HFF-Myc (cell line): ENCODE measurements around the gene CREB3L2.
"Not testable (repeated sequence)": the region's sequence is repeated elsewhere in the genome, so short reads cannot be mapped to it uniquely, and the experiment has no call there.

Source experiments
- DNase-seq: peaks from one replicate; pipeline ENCODE4 v3.0.0-alpha.2; 2011; ENCODE audit warnings: low read depth; ENCODE audit errors: extremely low read depth
- H3K4me3 ChIP-seq: replicated peaks from 2 replicates; pipeline ENCODE4 v1.5.1; 2011; ENCODE audit warnings: low read depth, mild to moderate bottlenecking, control low read depth, low read length
- TF ChIP-seq, protein P1 (sequence below): IDR thresholded peaks from 2 replicates; pipeline ENCODE4 v1.5.1; 2012; ENCODE audit warnings: mild to moderate bottlenecking, low read depth, low read length, control low read depth; ENCODE audit errors: missing control alignments

The CREB3L2 gene

DNA sequence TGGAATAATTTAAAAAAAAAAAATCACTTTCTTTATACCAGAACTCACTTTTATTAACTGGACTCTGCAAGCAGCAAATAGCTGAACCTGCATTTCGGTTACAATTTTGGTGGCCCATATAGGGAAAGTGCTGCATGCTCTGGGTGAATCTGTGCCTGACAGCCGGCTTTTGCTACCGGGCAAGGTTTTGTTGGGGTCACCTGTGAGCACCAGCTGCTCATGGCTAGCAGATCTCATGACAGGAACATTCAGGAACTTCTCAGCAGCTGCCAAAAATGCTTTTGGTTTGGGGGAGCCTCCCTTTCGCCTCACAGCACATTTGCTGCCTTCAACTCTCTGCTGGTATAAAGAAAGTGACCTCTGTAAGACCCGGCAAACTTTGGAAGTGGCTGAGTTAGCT lies 13.2 kb upstream of the CREB3L2 start:
- H3K4me3 ChIP-seq, result no peak overlapping the region
- no peak for DNase-seq
- TF ChIP-seq, protein P1, sequence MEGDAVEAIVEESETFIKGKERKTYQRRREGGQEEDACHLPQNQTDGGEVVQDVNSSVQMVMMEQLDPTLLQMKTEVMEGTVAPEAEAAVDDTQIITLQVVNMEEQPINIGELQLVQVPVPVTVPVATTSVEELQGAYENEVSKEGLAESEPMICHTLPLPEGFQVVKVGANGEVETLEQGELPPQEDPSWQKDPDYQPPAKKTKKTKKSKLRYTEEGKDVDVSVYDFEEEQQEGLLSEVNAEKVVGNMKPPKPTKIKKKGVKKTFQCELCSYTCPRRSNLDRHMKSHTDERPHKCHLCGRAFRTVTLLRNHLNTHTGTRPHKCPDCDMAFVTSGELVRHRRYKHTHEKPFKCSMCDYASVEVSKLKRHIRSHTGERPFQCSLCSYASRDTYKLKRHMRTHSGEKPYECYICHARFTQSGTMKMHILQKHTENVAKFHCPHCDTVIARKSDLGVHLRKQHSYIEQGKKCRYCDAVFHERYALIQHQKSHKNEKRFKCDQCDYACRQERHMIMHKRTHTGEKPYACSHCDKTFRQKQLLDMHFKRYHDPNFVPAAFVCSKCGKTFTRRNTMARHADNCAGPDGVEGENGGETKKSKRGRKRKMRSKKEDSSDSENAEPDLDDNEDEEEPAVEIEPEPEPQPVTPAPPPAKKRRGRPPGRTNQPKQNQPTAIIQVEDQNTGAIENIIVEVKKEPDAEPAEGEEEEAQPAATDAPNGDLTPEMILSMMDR, result no peak

DNA sequence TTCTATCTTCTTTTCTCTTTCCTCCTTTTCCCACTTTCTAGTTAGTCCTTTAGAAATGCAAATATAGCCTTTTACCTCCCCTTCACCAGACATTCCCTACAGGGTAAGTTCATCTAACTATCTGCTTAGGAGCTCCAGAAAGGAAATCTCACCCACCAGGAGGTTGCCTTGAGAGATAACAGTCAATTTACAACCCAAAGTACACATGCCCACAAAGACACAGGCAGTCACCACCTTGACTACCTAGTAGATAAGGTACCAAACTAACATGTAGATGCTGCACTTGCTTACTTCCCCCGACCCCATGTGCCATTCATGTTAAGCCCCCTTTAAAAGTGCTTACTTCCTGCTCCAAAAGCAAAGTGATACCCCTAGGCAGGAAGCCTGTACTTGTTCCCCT lies 12.8 kb upstream of the CREB3L2 start:
- H3K4me3 ChIP-seq, result no peak overlapping the region
- TF ChIP-seq, protein P1, result no peak
- DNase-seq, result no peak

- not testable (repeated sequence) for DNase-seq, H3K4me3 ChIP-seq
Measured at GRCh38 chr7:138014201-138014600, 12.3 kb upstream of the CREB3L2 start.

DNA sequence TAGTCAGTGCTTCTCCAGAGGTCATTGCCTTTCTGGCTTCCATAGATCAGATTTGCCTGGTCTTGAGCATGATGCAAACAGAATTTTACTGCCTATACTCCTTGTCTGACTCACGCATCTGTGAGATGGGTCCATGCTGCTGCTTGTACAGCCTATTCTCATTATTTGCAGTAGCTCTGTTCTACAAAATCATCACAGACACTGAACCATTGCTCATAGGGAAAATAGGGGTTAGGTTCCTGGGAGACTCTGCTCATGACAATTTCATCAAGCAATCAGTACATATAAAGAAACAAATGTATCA lies 7.4 kb upstream of the CREB3L2 start:
- DNase-seq, result no peak
- TF ChIP-seq, protein P1, result no peak
- H3K4me3 ChIP-seq, result no peak overlapping the region

GRCh38 chr7:138008588-138009349 lies 6.9 kb upstream of the CREB3L2 start:
- DNase-seq, result no peak
- TF ChIP-seq, protein P1, result peak; percentile 85
- H3K4me3 ChIP-seq, result no peak overlapping the region

DNA sequence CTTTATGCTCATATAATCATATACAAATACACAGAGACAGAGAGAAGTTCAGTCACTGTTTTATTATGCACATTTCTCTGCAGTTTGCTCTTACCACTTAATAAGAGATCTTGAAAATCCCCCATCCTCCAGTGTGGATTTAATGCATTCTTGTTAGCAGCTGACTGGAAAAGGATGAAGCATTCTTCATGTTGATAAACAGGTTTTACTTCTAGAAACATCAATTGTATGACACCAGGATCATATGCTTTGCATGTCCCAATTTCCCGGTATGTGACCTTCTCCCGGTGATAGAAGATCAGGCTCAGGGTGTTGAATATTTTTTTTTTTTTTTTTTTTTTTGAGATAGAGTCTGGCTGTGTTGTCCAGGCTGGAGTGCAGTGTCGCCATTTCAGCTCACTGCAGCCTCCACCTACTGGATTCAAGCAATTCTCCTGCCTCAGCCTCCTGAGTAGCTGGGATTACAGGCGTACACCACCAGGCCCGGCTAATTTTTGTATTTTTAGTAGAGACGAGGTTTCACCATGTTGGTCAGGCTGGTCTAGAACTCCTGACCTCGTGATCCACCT lies 6.2 kb upstream of the CREB3L2 start:
- no peak overlapping the region for H3K4me3 ChIP-seq
- TF ChIP-seq, protein P1, result no peak

DNA sequence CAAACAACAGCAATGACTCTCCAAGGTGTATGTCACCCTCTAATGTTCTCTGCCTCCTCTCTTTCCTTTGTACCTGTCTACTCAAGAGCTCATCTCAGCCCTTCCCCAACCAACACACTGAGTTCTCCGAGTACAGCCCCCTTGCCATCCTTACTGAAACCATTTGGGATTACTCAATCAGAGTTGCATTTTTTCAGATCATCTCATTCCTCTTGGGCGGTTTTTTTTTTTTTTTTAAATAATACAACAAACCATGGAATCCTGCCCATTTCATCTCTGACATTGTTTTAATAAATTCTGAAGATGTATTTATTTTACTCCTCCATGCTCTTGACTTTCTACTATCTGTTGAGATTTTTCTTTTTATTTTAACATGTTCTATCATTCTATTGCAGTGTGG lies 4.2 kb upstream of the CREB3L2 start:
- DNase-seq, result no peak
- no peak overlapping the region for H3K4me3 ChIP-seq
- TF ChIP-seq, protein P1, result no peak

More for the DNA sequence above, 6.2 kb upstream of the CREB3L2 start:
- DNase-seq, result no peak
